ENCODE data around the gene ARSJ.
"Not testable (repeated sequence)": the region's sequence is repeated elsewhere in the genome, so short reads cannot be mapped to it uniquely, and the experiment has no call there.

Gene ARSJ

GRCh38 chr4:113945906-113946305, 33.5 kb downstream of the ARSJ start:
- TF ChIP-seq CTCF (IDR thresholded peaks at IDR 0.05; ENCODE audit: borderline replicate concordance, control extremely low read depth, extremely low read depth, insufficient read depth, missing control alignments), result no peak
- in situ Hi-C loops (cut with MboI; ENCODE audit: low sequenced_read_pairs, unreplicated experiment), result loop anchor here (25.0 kb wide), 1 partner anchor 559 kb away; no protein-coding TSS in a partner anchor
- DNase-seq (ENCODE audit: low spot score), result no peak

GRCh38 chr4:113943863-113944262, 35.6 kb downstream of the ARSJ start:
- no peak for TF ChIP-seq CTCF (IDR thresholded peaks at IDR 0.05; ENCODE audit: borderline replicate concordance, control extremely low read depth, extremely low read depth, insufficient read depth, missing control alignments)
- in situ Hi-C loops (cut with MboI; ENCODE audit: low sequenced_read_pairs, unreplicated experiment), result loop anchor here (25.0 kb wide), 1 partner anchor 557 kb away; no protein-coding TSS in a partner anchor
- no peak for DNase-seq (ENCODE audit: low spot score)

- in situ Hi-C loops (cut with MboI; ENCODE audit: low sequenced_read_pairs, unreplicated experiment), result loop anchor here (25.0 kb wide), 1 partner anchor 556 kb away; no protein-coding TSS in a partner anchor
- no peak for TF ChIP-seq CTCF (IDR thresholded peaks at IDR 0.05; ENCODE audit: borderline replicate concordance, control extremely low read depth, extremely low read depth, insufficient read depth, missing control alignments)
- DNase-seq (ENCODE audit: low spot score), result no peak
Observed at GRCh38 chr4:113943085-113943484, 36.4 kb downstream of the ARSJ start.

GRCh38 chr4:113941836-113942235, 37.6 kb downstream of the ARSJ start:
- in situ Hi-C loops (cut with MboI; ENCODE audit: low sequenced_read_pairs, unreplicated experiment), result loop anchor here (25.0 kb wide), 1 partner anchor 555 kb away; no protein-coding TSS in a partner anchor
- DNase-seq (ENCODE audit: low spot score), result no peak
- TF ChIP-seq CTCF (IDR thresholded peaks at IDR 0.05; ENCODE audit: borderline replicate concordance, control extremely low read depth, extremely low read depth, insufficient read depth, missing control alignments), result no peak

- in situ Hi-C loops (cut with MboI; ENCODE audit: low sequenced_read_pairs, unreplicated experiment), result loop anchor here (25.0 kb wide), 1 partner anchor 553 kb away; no protein-coding TSS in a partner anchor
- DNase-seq (ENCODE audit: low spot score), result not testable (repeated sequence)
Observed at GRCh38 chr4:113940103-113940502, 39.3 kb downstream of the ARSJ start.

- no peak for DNase-seq (ENCODE audit: low spot score)
- no peak for TF ChIP-seq CTCF (IDR thresholded peaks at IDR 0.05; ENCODE audit: borderline replicate concordance, control extremely low read depth, extremely low read depth, insufficient read depth, missing control alignments)
- in situ Hi-C loops (cut with MboI; ENCODE audit: low sequenced_read_pairs, unreplicated experiment), result loop anchor here (25.0 kb wide), 1 partner anchor 548 kb away; no protein-coding TSS in a partner anchor
Observed at GRCh38 chr4:113935190-113935589, 44.3 kb downstream of the ARSJ start.

GRCh38 chr4:113924706-113925105, 54.7 kb downstream of the ARSJ start:
- in situ Hi-C loops (cut with MboI; ENCODE audit: low sequenced_read_pairs, unreplicated experiment), result loop anchor here (25.0 kb wide), 1 partner anchor 537 kb away; no protein-coding TSS in a partner anchor
- DNase-seq (ENCODE audit: low spot score), result not testable (repeated sequence)
